K562 (cell line): ENCODE measurements around the gene SLC1A7. TPM values are rescaled to one million over a fixed set of nuclear protein-coding genes. Genes with fewer than 3 reads are reported as not detected.
A peak's percentile ranks its signal among the peaks of the same experiment; 100 is the strongest.

Source experiments
- ATAC-seq: fragments of 200-7000 bp; cut with Tn5 transposase; 3 replicates; pipeline ENCODE4 v1.9.1; 2020; ENCODE audit warnings: moderate library complexity
- BruUV-seq: library from RNA; stranded (reverse); fragments of 400-500 nt; replicated peaks from 2 replicates; lab custom pipeline; 2021; lab: Mats Ljungman, UMichigan
- CTCF ChIA-PET: fragments of 300-600 bp; formaldehyde crosslinking; extraction: SDS; loops from one replicate; lab custom pipeline; 2021; ENCODE audit warnings: low intra/inter-chr PET ratio; lab: Yijun Ruan, JAX
- POLR2A ChIA-PET: fragments of 300-600, 350-650 bp; sonication (Branson Sonifier 250); formaldehyde crosslinking; extraction: SDS; loops from one replicate; lab custom pipeline; 2021; ENCODE audit warnings: antibody characterized with exemption, inconsistent platforms; lab: Yijun Ruan, JAX
- DNase-seq, 4 experiments: peaks; one replicate each; pipeline versions ENCODE4 v3.0.0 to v3.0.0-alpha.2; 2011 to 2018; ENCODE audit warnings: low spot score in 3 of 4, mixed read lengths in 3 of 4; ENCODE audit errors: extremely low read depth in 1 of 4
- FAIRE-seq: peaks from 2 replicates; lab custom pipeline; 2011; peaks lifted over from hg19 to GRCh38; lab: Jason Lieb, UNC
- H2AFZ ChIP-seq: 2 replicates; pipeline ENCODE4 v1.6.0; 2011; ENCODE audit warnings: low read depth, low read length, control low read depth, inconsistent platforms
- H3K27ac ChIP-seq: fragments of 200-600 bp; 3 replicates; pipeline ENCODE4 v1.8.0; 2011; ENCODE audit warnings: low read depth, mild to moderate bottlenecking, control low read depth, inconsistent platforms, low read length, moderate library complexity, mixed read lengths; ENCODE audit errors: extremely low read depth
- H3K27me3 ChIP-seq, 2 experiments: fragments of 300-600 bp in 1 of 2; 2 replicates in 1 of 2; 3 replicates in 1 of 2; pipeline versions ENCODE4 v1.6.0 to v1.8.0; 2011; ENCODE audit warnings: inconsistent platforms in 2 of 2, low read length in 2 of 2, mild to moderate bottlenecking in 1 of 2, mixed read lengths in 1 of 2, moderate library complexity in 1 of 2; ENCODE audit not compliant: control insufficient read depth in 2 of 2, insufficient read depth in 2 of 2
- H3K36me3 ChIP-seq: fragments of 300-600 bp; 3 replicates; pipeline ENCODE4 v1.8.0; 2011; ENCODE audit warnings: mild to moderate bottlenecking, low read length, inconsistent platforms; ENCODE audit not compliant: control insufficient read depth, insufficient read depth
- H3K4me1 ChIP-seq, 2 experiments: fragments of 200-600 bp in 1 of 2; replicated peaks in 1 of 2; 2 replicates in 1 of 2; 3 replicates in 1 of 2; pipeline versions ENCODE4 v1.5.1 to v1.8.0; 2011; ENCODE audit warnings: inconsistent platforms in 2 of 2, low read length in 2 of 2, mild to moderate bottlenecking in 1 of 2, mixed read lengths in 1 of 2, moderate library complexity in 1 of 2; ENCODE audit not compliant: control insufficient read depth in 2 of 2, insufficient read depth in 2 of 2
- H3K4me2 ChIP-seq: 2 replicates; pipeline ENCODE4 v1.6.1; 2011; ENCODE audit warnings: low read length, control low read depth, inconsistent platforms, mixed read lengths; ENCODE audit not compliant: insufficient read depth
- H3K4me3 ChIP-seq: fragments of 200-600 bp; sonication (generic), shearing (Covaris generic); 2 replicates; pipeline ENCODE4 v1.5.1; 2016; ENCODE audit warnings: control low read depth, inconsistent platforms
- H3K79me2 ChIP-seq: fragments of 200-600 bp; 3 replicates; pipeline ENCODE4 v1.8.0; 2011; ENCODE audit warnings: low read length, inconsistent platforms; ENCODE audit not compliant: control insufficient read depth, insufficient read depth
- H3K9ac ChIP-seq, 2 experiments: 2 replicates each; pipeline versions ENCODE4 v1.6.0 to v1.6.1; 2011; ENCODE audit warnings: low read depth in 2 of 2, low read length in 2 of 2, control low read depth in 1 of 2, inconsistent platforms in 1 of 2, mild to moderate bottlenecking in 1 of 2, mixed read lengths in 1 of 2; ENCODE audit not compliant: insufficient read depth in 1 of 2
- H3K9me1 ChIP-seq: one replicate; pipeline ENCODE4 v1.6.0; 2011; ENCODE audit warnings: inconsistent platforms, mild to moderate bottlenecking, low read length, moderate library complexity; ENCODE audit not compliant: control insufficient read depth, insufficient read depth
- H3K9me3 ChIP-seq: replicated peaks from 2 replicates; pipeline ENCODE4 v1.5.1; 2011; ENCODE audit warnings: low read depth, low read length, inconsistent platforms; ENCODE audit not compliant: control insufficient read depth, insufficient read depth
- H4K20me1 ChIP-seq: replicated peaks from 2 replicates; pipeline ENCODE4 v1.6.1; 2011; ENCODE audit warnings: low read length, inconsistent platforms, mixed read lengths; ENCODE audit not compliant: control insufficient read depth, insufficient read depth
- FIP1L1 ChIP-seq: fragments of 200-400 bp; formaldehyde crosslinking; IDR thresholded peaks from 2 replicates; pipeline ENCODE4 v1.6.1; 2018; ENCODE audit warnings: mild to moderate bottlenecking, low read depth, low read length; ENCODE audit not compliant: poor library complexity, severe bottlenecking
- GATA2 ChIP-seq: sonication (generic); formaldehyde crosslinking; IDR thresholded peaks from 2 replicates; pipeline ENCODE4 v1.4.0; 2020; ENCODE audit warnings: mild to moderate bottlenecking, missing genetic modification reagents
- HSF4 ChIP-seq: fragments of 250-450 bp; sonication (Bioruptor Pico); IDR thresholded peaks from 2 replicates; pipeline ENCODE4 v2.1.2; 2022; ENCODE audit warnings: mild to moderate bottlenecking, moderate library complexity, borderline replicate concordance
- NR0B1 ChIP-seq: fragments of 450-650 bp; IDR thresholded peaks from one replicate; pipeline ENCODE4 v1.6.1; 2018; ENCODE audit warnings: mild to moderate bottlenecking, moderate library complexity; ENCODE audit not compliant: partially characterized antibody
- SOX6 ChIP-seq: fragments of 450-650 bp; IDR thresholded peaks from 2 replicates; pipeline ENCODE4 v1.6.1; 2014; ENCODE audit warnings: mild to moderate bottlenecking
- ZNF584 ChIP-seq: fragments of 200-800 bp; sonication (Bioruptor generic); IDR thresholded peaks from 2 replicates; pipeline ENCODE4 v1.6.1; 2016; ENCODE audit warnings: low read depth, mild to moderate bottlenecking, missing genetic modification characterization, missing compliant biosample characterization
- WGBS: fragments of 100-300 bp; shearing (Covaris generic); methylation state at CpG from one replicate; pipeline ENCODE4 v1.1.6; 2016; ENCODE audit warnings: low coverage, mixed read lengths; ENCODE audit not compliant: insufficient coverage; ENCODE audit errors: missing lambda C conversion rate; 5-methylcytosine and 5-hydroxymethylcytosine counted together
- in situ Hi-C: fragments of 300-500 bp; cut with MboI; formaldehyde crosslinking; loops from 4 replicates; pipeline ENCODE4 v1.15.0; 2018; ENCODE audit warnings: inconsistent platforms, mixed read lengths
- intact Hi-C: fragments of 100-400 bp; cut with micrococcal nuclease; formaldehyde crosslinking; loops from 2 replicates; pipeline ENCODE4 v1.14.2; 2022
- polyA plus RNA-seq, 8 experiments: library from polyadenylated mRNA; depleted of rRNA in 4 of 8; stranded (reverse) in 5 of 8; unstranded in 3 of 8; fragments of >200 nt; fragmentation: Nextera tagmentation in 2 of 8; fragmentation: Illumina TruSeq in 1 of 8; extraction: Ambion mirVana in 2 of 8; extraction: Trizol in 1 of 8; gene quantifications; 2 replicates each; pipeline versions ENCODE4 v1.2.1 to v1.2.3, GENCODE V29; 2011 to 2014; ENCODE audit warnings: inconsistent platforms in 1 of 8, missing spikeins in 1 of 8
- total RNA-seq, 7 experiments: library from RNA; depleted of rRNA in 6 of 7; stranded (reverse); fragments of >200 nt in 6 of 7; fragmentation: Illumina TruSeq in 2 of 7; extraction: Trizol in 2 of 7; gene quantifications; 2 replicates each; pipeline versions ENCODE4 v1.2.1 to v1.2.3, GENCODE V29; 2011 to 2021; ENCODE audit warnings: low replicate concordance in 1 of 7
- TF ChIP-seq, protein P1 (sequence below): fragments of 450-650 bp; IDR thresholded peaks from 2 replicates; pipeline ENCODE4 v1.6.1; 2016; ENCODE audit warnings: borderline replicate concordance

Gene SLC1A7
- total and polyA plus RNA-seq, 9 of the 15 experiments (the other 6 are each of a cell fraction or from before 2014, with no cell fraction given) = 0.07 TPM; not detected in 8

- DNase-seq (no peak), ATAC-seq (no peak), FAIRE-seq (peak; percentile 6)
- H4K20me1 ChIP-seq = no peaks in the 10 kb centered on the region
- TF ChIP-seq SOX6 (no peak), NR0B1 (no peak), HSF4 (CRISPR knock-in tag) (no peak), GATA2 (CRISPR knock-in tag) (no peak), ZNF584 (CRISPR knock-in tag) (no peak), FIP1L1 (no peak)
- TF ChIP-seq, protein P1, sequence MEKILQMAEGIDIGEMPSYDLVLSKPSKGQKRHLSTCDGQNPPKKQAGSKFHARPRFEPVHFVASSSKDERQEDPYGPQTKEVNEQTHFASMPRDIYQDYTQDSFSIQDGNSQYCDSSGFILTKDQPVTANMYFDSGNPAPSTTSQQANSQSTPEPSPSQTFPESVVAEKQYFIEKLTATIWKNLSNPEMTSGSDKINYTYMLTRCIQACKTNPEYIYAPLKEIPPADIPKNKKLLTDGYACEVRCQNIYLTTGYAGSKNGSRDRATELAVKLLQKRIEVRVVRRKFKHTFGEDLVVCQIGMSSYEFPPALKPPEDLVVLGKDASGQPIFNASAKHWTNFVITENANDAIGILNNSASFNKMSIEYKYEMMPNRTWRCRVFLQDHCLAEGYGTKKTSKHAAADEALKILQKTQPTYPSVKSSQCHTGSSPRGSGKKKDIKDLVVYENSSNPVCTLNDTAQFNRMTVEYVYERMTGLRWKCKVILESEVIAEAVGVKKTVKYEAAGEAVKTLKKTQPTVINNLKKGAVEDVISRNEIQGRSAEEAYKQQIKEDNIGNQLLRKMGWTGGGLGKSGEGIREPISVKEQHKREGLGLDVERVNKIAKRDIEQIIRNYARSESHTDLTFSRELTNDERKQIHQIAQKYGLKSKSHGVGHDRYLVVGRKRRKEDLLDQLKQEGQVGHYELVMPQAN = no peak
- H3K79me2 ChIP-seq = no peaks in the 10 kb centered on the region
- H3K27me3 ChIP-seq = peaks cover 14 to 38% of the 10 kb centered on the region in 2 experiments; a peak in 4 of 5 replicates
- H3K9ac ChIP-seq = no peak overlapping the region
- POLR2A ChIA-PET = interaction anchor here (1.1 kb wide), 1 partner anchor 11 kb away, joined by 6 read pairs; no protein-coding TSS in a partner anchor
- no peak overlapping the region for H2AFZ ChIP-seq
- intact Hi-C loops (loop anchor here (10.0 kb wide), 1 partner anchor 164 kb away; no protein-coding TSS in a partner anchor), in situ Hi-C loops (no loop called here)
- H3K9me3 ChIP-seq = no peaks in the 10 kb centered on the region
- no peaks in the 10 kb centered on the region for H3K9me1 ChIP-seq
- BruUV-seq = no TSS peak
- WGBS = 11% methylated on average over 7 of the region's 7 CpGs
- H3K27ac ChIP-seq = no peak overlapping the region
- H3K4me3 ChIP-seq = no peak overlapping the region
- peaks cover 0 to 19% of the 10 kb centered on the region in 2 experiments; a peak in 2 of 5 replicates for H3K4me1 ChIP-seq
- H3K4me2 ChIP-seq = no peak overlapping the region
- CTCF ChIA-PET = no interaction called here
- H3K36me3 ChIP-seq = no peaks in the 10 kb centered on the region
Measured at GRCh38 chr1:53069265-53069662, 73.2 kb downstream of the SLC1A7 start.
